AG04449 (cell line): Measurements from ENCODE around the gene ACOT7.
"Not testable (repeated sequence)": the region's sequence is repeated elsewhere in the genome, so short reads cannot be mapped to it uniquely, and the experiment has no call there.

Experiments used
- CTCF ChIA-PET: fragments of 350-600 bp; formaldehyde crosslinking; extraction: SDS; loops from one replicate; lab custom pipeline; 2021; ENCODE audit warnings: antibody characterized with exemption; lab: Yijun Ruan, JAX
- POLR2A ChIA-PET: fragments of 400-600, 350-600 bp; formaldehyde crosslinking; extraction: SDS; loops from one replicate; lab custom pipeline; 2020; ENCODE audit warnings: antibody characterized with exemption, inconsistent platforms; lab: Yijun Ruan, JAX
- DNase-seq: peaks from one replicate; pipeline ENCODE4 v3.0.0-alpha.2; 2010; ENCODE audit warnings: low read depth, low spot score
- H3K4me3 ChIP-seq: 2 replicates; pipeline ENCODE4 v1.5.1; 2011; ENCODE audit warnings: low read depth, mild to moderate bottlenecking, control low read depth, low read length
- CTCF ChIP-seq: IDR thresholded peaks from one replicate; pipeline ENCODE4 v1.5.1; 2011; ENCODE audit warnings: mild to moderate bottlenecking, moderate library complexity, low read length, control low read depth, inconsistent platforms; ENCODE audit not compliant: insufficient read depth; ENCODE audit errors: missing control alignments

The ACOT7 gene

GRCh38 chr1:6393400-6394187, at the start of gene ACOT7:
Gene ACOT7, minus strand, starts transcription at chr1:6393767. Its CDS starts 368 bp downstream, at chr1:6393399.
- DNase-seq: no peak
- peak; percentile 35 for TF ChIP-seq CTCF
- ChIA-PET CTCF (interaction anchor here (1.0 to 6.4 kb wide), 11 partner anchors 9 to 153 kb away, joined by 3 to 52 read pairs (median 7); no protein-coding TSS in a partner anchor), POLR2A (interaction anchor here (0.6 kb wide), 1 partner anchor 181 kb away, joined by 3 read pairs; no protein-coding TSS in a partner anchor)
- peak within 1 kb of the TSS; percentile 67 for H3K4me3 ChIP-seq

GRCh38 chr1:6441586-6441985, 48.0 kb upstream of the ACOT7 start:
- TF ChIP-seq CTCF: no peak
- DNase-seq: no peak
- POLR2A ChIA-PET: no interaction called here
- CTCF ChIA-PET: interaction anchor here (0.9 to 6.8 kb wide), 8 partner anchors 9 to 195 kb away, joined by 3 to 107 read pairs (median 6); no protein-coding TSS in a partner anchor
- H3K4me3 ChIP-seq: no peak overlapping the region

- TF ChIP-seq CTCF: peak; percentile 19
- H3K4me3 ChIP-seq: no peak overlapping the region
- CTCF ChIA-PET: interaction anchor here (0.9 to 6.8 kb wide), 9 partner anchors 10 to 194 kb away, joined by 3 to 107 read pairs (median 6); no protein-coding TSS in a partner anchor
- POLR2A ChIA-PET: no interaction called here
- DNase-seq: no peak
These were observed 46.9 kb upstream of the ACOT7 start for GRCh38 chr1:6440198-6441126.

DNA sequence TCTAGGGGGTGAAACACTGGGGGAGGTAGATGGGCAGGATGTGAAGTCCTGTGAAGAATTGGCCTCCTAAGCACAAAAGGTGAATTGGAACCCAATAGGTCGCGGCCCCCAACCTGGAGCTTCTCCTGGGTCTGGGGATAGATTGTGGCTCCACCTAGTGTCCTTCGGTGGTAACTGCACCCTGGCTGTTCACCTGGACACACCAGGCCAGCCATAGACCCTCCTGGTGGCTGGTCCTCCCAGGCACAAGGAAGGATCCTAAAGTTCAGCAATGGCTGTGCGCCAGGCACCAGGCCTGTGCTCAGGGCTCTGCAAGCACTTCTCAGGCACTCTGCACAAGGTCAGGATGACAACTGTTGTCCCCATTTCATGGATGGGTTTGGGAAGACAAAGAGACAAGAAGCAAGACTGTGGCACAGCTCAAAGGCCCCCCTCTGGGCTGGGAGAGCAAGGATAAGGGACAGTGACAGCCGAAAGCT, 44.5 kb upstream of the ACOT7 start:
- no peak for DNase-seq
- TF ChIP-seq CTCF: peak; percentile 88
- POLR2A ChIA-PET: no interaction called here
- CTCF ChIA-PET: interaction anchor here (0.6 to 6.8 kb wide), 43 partner anchors 9 to 363 kb away, joined by 3 to 107 read pairs (median 4); partner anchors contain the start of genes ESPN, HES2 and HES3
- H3K4me3 ChIP-seq: no peak overlapping the region

GRCh38 chr1:6437012-6437700, 43.6 kb upstream of the ACOT7 start:
- CTCF ChIA-PET: interaction anchor here (0.6 to 6.8 kb wide), 40 partner anchors 8 to 362 kb away, joined by 3 to 107 read pairs (median 6); partner anchors contain the start of genes ESPN, HES2, HES3 and PLEKHG5
- TF ChIP-seq CTCF: peak; percentile 8
- POLR2A ChIA-PET, DNase-seq, H3K4me3 ChIP-seq: not testable (repeated sequence)

GRCh38 chr1:6436277-6436676, 42.7 kb upstream of the ACOT7 start:
- POLR2A ChIA-PET, H3K4me3 ChIP-seq, DNase-seq: not testable (repeated sequence)
- CTCF ChIA-PET: interaction anchor here (1.1 to 6.8 kb wide), 12 partner anchors 7 to 188 kb away, joined by 3 to 107 read pairs (median 24); partner anchors contain the start of genes ESPN, HES2 and HES3
